Lung (tissue), 12 donors: ENCODE data around the gene HNRNPK. TPM values are rescaled to one million over a fixed set of nuclear protein-coding genes. Genes with fewer than 3 reads are reported as not detected.
A peak's percentile ranks its signal among the peaks of the same experiment; 100 is the strongest.

Experiments used
- ATAC-seq: fragments of 200-7000 bp; cut with Tn5 transposase; one replicate; pipeline ENCODE4 v1.9.1; 2020; ENCODE audit warnings: moderate number of reproducible peaks; ENCODE audit not compliant: insufficient read depth, low FRiP score
- DNase-seq, 3 donors: peaks; one replicate each; pipeline ENCODE4 v3.0.0-alpha.2; 2013 to 2017
- H3K27ac ChIP-seq, 2 donors: one replicate each; pipeline ENCODE4 v1.5.1; 2013; ENCODE audit warnings: mild to moderate bottlenecking in 2 of 2, moderate library complexity in 2 of 2, control low read depth in 1 of 2, inconsistent platforms in 1 of 2, low read depth in 1 of 2, low read length in 1 of 2
- H3K27me3 ChIP-seq, 3 donors: one replicate each; pipeline ENCODE4 v1.5.1; 2013; ENCODE audit warnings: low read length in 2 of 3; ENCODE audit not compliant: control insufficient read depth in 3 of 3, insufficient read depth in 3 of 3
- H3K36me3 ChIP-seq, 4 donors: one replicate each; pipeline ENCODE4 v1.5.1; 2013; ENCODE audit warnings: low read length in 4 of 4, mild to moderate bottlenecking in 1 of 4, moderate library complexity in 1 of 4; ENCODE audit not compliant: control insufficient read depth in 4 of 4, insufficient read depth in 4 of 4
- H3K4me1 ChIP-seq, 5 donors: one replicate each; pipeline ENCODE4 v1.5.1; 2013; ENCODE audit warnings: low read length in 5 of 5, mild to moderate bottlenecking in 2 of 5, moderate library complexity in 1 of 5; ENCODE audit not compliant: control insufficient read depth in 5 of 5, insufficient read depth in 5 of 5
- H3K4me3 ChIP-seq: one replicate; pipeline ENCODE4 v1.5.1; 2013; ENCODE audit warnings: mild to moderate bottlenecking, control low read depth, moderate library complexity
- H3K9ac ChIP-seq, 2 donors: one replicate each; pipeline ENCODE4 v1.5.1; 2013; ENCODE audit warnings: low read length in 2 of 2, control low read depth in 1 of 2; ENCODE audit not compliant: insufficient read depth in 1 of 2
- H3K9me3 ChIP-seq, 4 donors: one replicate each; pipeline ENCODE4 v1.5.1; 2013; ENCODE audit warnings: low read length in 3 of 4, mild to moderate bottlenecking in 1 of 4, moderate library complexity in 1 of 4; ENCODE audit not compliant: control insufficient read depth in 4 of 4, insufficient read depth in 3 of 4
- CTCF ChIP-seq: IDR thresholded peaks from 2 replicates; pipeline ENCODE4 v1.5.1; 2012; ENCODE audit warnings: mild to moderate bottlenecking; ENCODE audit errors: control extremely low read depth, extremely low read depth
- WGBS, 2 donors: extraction: QIAGEN DNeasy Blood & Tissue Kit; methylation state at CpG; one replicate each; pipeline ENCODE4 v1.1.7; 2013; 5-methylcytosine and 5-hydroxymethylcytosine counted together
- polyA plus RNA-seq, 2 donors: library from polyadenylated mRNA; stranded (reverse); fragments of 200-250 nt; gene quantifications; one replicate each; pipeline ENCODE4 v1.2.1, GENCODE V29; 2013
- total RNA-seq, 2 donors: library from RNA; depleted of rRNA in 1 of 2; stranded (reverse); fragments of >200 nt in 1 of 2; gene quantifications; one replicate each; pipeline ENCODE4 v1.2.1, GENCODE V29; 2014 to 2021
- donor health status: control.
- donor health status: control.
- donor health status: Bipolar disorder and iron deficiency.
- donor health status: healthy.
- donor health status: DM: yes; HTN: yes; CAD: no.

Gene HNRNPK
- total and polyA plus RNA-seq, 4 donors: 188 to 719 (median 377) TPM

GRCh38 chr9:83981126-83981871 is 1.3 kb upstream of the HNRNPK start:
- TF ChIP-seq CTCF: no peak
- Histone ChIP-seq H3K27ac (peak overlapping the region; percentile 95 to 98), H3K9me3 (no peaks in the 10 kb centered on the region), H3K27me3 (no peaks in the 10 kb centered on the region), H3K4me3 (peak overlapping the region; percentile 76), H3K36me3 (peaks cover 0 to 26% (median 9%) of the 10 kb centered on the region in 4 donors), H3K9ac (peak overlapping the region; percentile 76 to 87), H3K4me1 (peaks cover 0 to 24% (median 3%) of the 10 kb centered on the region in 5 donors)
- DNase-seq: peak; percentile 36 to 71 (median 71)
- no peak for ATAC-seq
- 1% methylated on average over 29 of the region's 29 CpGs for WGBS, 2 donors

DNA sequence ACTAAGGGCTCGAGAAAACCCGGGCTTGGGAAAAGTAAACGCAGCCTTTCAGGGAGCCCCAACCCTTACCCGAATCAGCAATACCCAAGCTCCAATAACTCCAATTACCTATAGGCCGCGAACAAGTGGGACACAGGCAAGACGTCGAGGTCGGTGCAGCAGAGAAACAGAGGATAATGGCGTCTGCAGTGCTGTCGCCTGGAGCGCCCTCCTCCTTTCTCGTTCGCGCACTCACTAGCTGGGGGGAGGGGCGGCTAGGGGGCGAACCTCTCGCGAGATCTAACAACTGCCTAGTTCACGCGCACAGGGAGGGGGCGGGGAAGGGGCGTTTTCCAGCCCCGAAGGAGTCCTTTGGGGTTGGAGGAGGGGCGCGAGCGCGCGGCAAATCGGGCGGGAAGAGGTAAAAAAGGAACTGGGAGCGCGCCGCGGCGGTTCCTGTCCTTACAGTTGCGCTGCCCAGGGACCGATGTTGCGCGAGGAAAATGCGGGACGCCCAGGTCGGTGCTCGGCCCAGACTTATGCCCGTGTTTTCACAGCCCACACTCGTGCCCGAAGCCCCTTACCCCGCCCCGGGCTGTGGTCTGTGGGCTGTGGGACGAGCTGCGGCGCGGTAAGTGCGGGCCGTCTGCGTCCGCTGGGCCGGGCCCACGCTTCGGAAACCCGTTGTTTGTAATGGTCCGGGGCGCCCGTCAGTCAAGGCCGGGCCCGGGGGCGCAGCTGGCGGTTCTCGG is 545 bp upstream of the HNRNPK start, which contains the start of gene RMI1:
Gene RMI1 (plus strand): TSS at position 411 of the 731 bp plus-strand sequence. CDS start 20,182 bp downstream, outside the sequence.
- H3K27ac ChIP-seq: peak within 1 kb of the TSS; percentile 98 to 99
- peaks cover 0 to 27% (median 3%) of the 10 kb centered on the region in 5 donors for H3K4me1 ChIP-seq
- H3K27me3 ChIP-seq: no peaks in the 10 kb centered on the region
- H3K36me3 ChIP-seq: peaks cover 0 to 31% (median 12%) of the 10 kb centered on the region in 4 donors
- TF ChIP-seq CTCF: no peak
- peak; percentile 99 to 100 (median 99) for DNase-seq
- 0 to 1% methylated on average over 54 to 69 of the region's 69 CpGs for WGBS, 2 donors
- H3K9ac ChIP-seq: peak within 1 kb of the TSS; percentile 96 to 98
- peak; percentile 92 for ATAC-seq
- H3K4me3 ChIP-seq: peak within 1 kb of the TSS; percentile 83
- H3K9me3 ChIP-seq: no peaks in the 10 kb centered on the region

- Histone ChIP-seq H3K36me3 (peaks cover 9 to 43% (median 25%) of the 10 kb centered on the region in 4 donors), H3K27me3 (no peaks in the 10 kb centered on the region), H3K9ac (peak overlapping the region; percentile 96 to 98), H3K9me3 (no peaks in the 10 kb centered on the region), H3K4me1 (peaks cover 0 to 27% (median 3%) of the 10 kb centered on the region in 5 donors), H3K4me3 (peak overlapping the region; percentile 83), H3K27ac (peak overlapping the region; percentile 98 to 99)
- TF ChIP-seq CTCF: no peak
- ATAC-seq: peak; percentile 58
- peak; percentile 85 to 90 (median 89) for DNase-seq
- 0 to 1% methylated on average over 54 to 55 of the region's 55 CpGs for WGBS, 2 donors
Measured at GRCh38 chr9:83978992-83979811, 813 bp downstream of the HNRNPK start.
